Small intestine (tissue), 7 donors: ENCODE results near the gene SAMHD1. TPM values are rescaled to one million over a fixed set of nuclear protein-coding genes. Genes with fewer than 3 reads are reported as not detected.

Experiments used
- DNase-seq, 2 donors: peaks; one replicate each; pipeline versions ENCODE4 v3.0.0 to v3.0.0-alpha.2; 2013
- FAIRE-seq: peaks from 2 replicates; lab custom pipeline; 2012; peaks lifted over from hg19 to GRCh38; lab: Jason Lieb, UNC
- H3K27ac ChIP-seq, 3 donors: one replicate each; pipeline ENCODE4 v1.5.1; 2013; ENCODE audit warnings: low read length in 2 of 3, mild to moderate bottlenecking in 2 of 3, control low read depth in 1 of 3, inconsistent platforms in 1 of 3, low read depth in 1 of 3, moderate library complexity in 1 of 3
- H3K27me3 ChIP-seq, 3 donors: one replicate each; pipeline ENCODE4 v1.6.1; 2013; ENCODE audit warnings: low read length in 3 of 3, inconsistent platforms in 1 of 3; ENCODE audit not compliant: control insufficient read depth in 3 of 3, insufficient read depth in 3 of 3
- H3K36me3 ChIP-seq, 3 donors: one replicate each; pipeline ENCODE4 v1.6.1; 2013; ENCODE audit warnings: low read length in 3 of 3, inconsistent platforms in 1 of 3, low read depth in 1 of 3, mild to moderate bottlenecking in 1 of 3, moderate library complexity in 1 of 3; ENCODE audit not compliant: control insufficient read depth in 3 of 3, insufficient read depth in 2 of 3
- H3K4me1 ChIP-seq, 3 donors: one replicate each; pipeline ENCODE4 v1.6.1; 2013; ENCODE audit warnings: low read length in 2 of 3, inconsistent platforms in 1 of 3, low read depth in 1 of 3, mild to moderate bottlenecking in 1 of 3, moderate library complexity in 1 of 3; ENCODE audit not compliant: control insufficient read depth in 3 of 3, insufficient read depth in 2 of 3
- H3K4me3 ChIP-seq, 3 donors: one replicate each; pipeline ENCODE4 v1.5.1; 2013; ENCODE audit warnings: low read length in 3 of 3, control low read depth in 1 of 3, inconsistent platforms in 1 of 3, low read depth in 1 of 3, mild to moderate bottlenecking in 1 of 3, moderate library complexity in 1 of 3
- H3K9me3 ChIP-seq, 2 donors: one replicate each; pipeline ENCODE4 v1.6.1; 2013; ENCODE audit warnings: low read depth in 1 of 2, low read length in 1 of 2; ENCODE audit not compliant: control insufficient read depth in 2 of 2, insufficient read depth in 1 of 2
- WGBS, 3 donors: extraction: QIAGEN DNeasy Blood & Tissue Kit; methylation state at CpG; one replicate each; pipeline ENCODE4 v1.1.7; 2013; 5-methylcytosine and 5-hydroxymethylcytosine counted together
- polyA plus RNA-seq, 4 donors: library from polyadenylated mRNA; stranded (reverse) in 3 of 4; unstranded in 1 of 4; fragments of 200-250 nt in 3 of 4; fragments of 120-200 nt in 1 of 4; gene quantifications; one replicate each; pipeline versions ENCODE4 v1.2.1 to v1.2.3, GENCODE V29; 2013
- donor health status: healthy with polysubstance abuse.
- donor health status: control.
- donor health status: control.
- donor health status: Bipolar disorder and iron deficiency.
- donor health status: healthy.

The SAMHD1 gene
- polyA plus RNA-seq, 4 donors, result 22.8 to 78.8 (median 28.5) TPM

- Histone ChIP-seq H3K36me3 (peaks cover 0 to 32% (median 0%) of the 10 kb centered on the region in 3 donors), H3K27ac (peak overlapping the region in 1 of 3 donors; percentile 48), H3K4me1 (peaks cover 0 to 12% (median 8%) of the 10 kb centered on the region in 3 donors), H3K4me3 (no peak overlapping the region), H3K9me3 (peaks cover 0 to 4% of the 10 kb centered on the region in 2 donors), H3K27me3 (no peaks in the 10 kb centered on the region)
- FAIRE-seq (no peak), DNase-seq (peak; percentile 64 to 74)
- 55 to 66% (median 66%) methylated on average over 20 to 21 of the region's 21 CpGs for WGBS, 3 donors
Observed at GRCh38 chr20:36854348-36855240, 96.9 kb downstream of the SAMHD1 start.

GRCh38 chr20:36852187-36852586 is 99.3 kb downstream of the SAMHD1 start:
- no peak for DNase-seq
- no peak overlapping the region for H3K4me3 ChIP-seq
- peak overlapping the region; percentile 35 to 88 (median 42) for H3K27ac ChIP-seq
- no peaks in the 10 kb centered on the region for H3K27me3 ChIP-seq
- no peak for FAIRE-seq
- H3K36me3 ChIP-seq, result peaks cover 0 to 25% (median 0%) of the 10 kb centered on the region in 3 donors
- WGBS, 3 donors, result 51 to 85% (median 82%) methylated on average over 12 of the region's 12 CpGs
- H3K9me3 ChIP-seq, result peaks cover 0 to 4% of the 10 kb centered on the region in 2 donors
- peaks cover 0 to 26% (median 8%) of the 10 kb centered on the region in 3 donors for H3K4me1 ChIP-seq

GRCh38 chr20:36851490-36851889 is 100.0 kb downstream of the SAMHD1 start:
- no peak overlapping the region for H3K4me3 ChIP-seq

GRCh38 chr20:36850759-36851158 is 100.7 kb downstream of the SAMHD1 start:
- Histone ChIP-seq H3K27ac (no peak overlapping the region), H3K4me3 (no peak overlapping the region), H3K36me3 (peaks cover 0 to 25% (median 0%) of the 10 kb centered on the region in 3 donors), H3K4me1 (peaks cover 0 to 26% (median 3%) of the 10 kb centered on the region in 3 donors), H3K27me3 (no peaks in the 10 kb centered on the region), H3K9me3 (peaks cover 0 to 4% of the 10 kb centered on the region in 2 donors)
- FAIRE-seq (no peak), DNase-seq (no peak)
- 84 to 99% (median 89%) methylated on average over 6 of the region's 6 CpGs for WGBS, 3 donors

More at GRCh38 chr20:36851490-36851889, 100.0 kb downstream of the SAMHD1 start:
- peaks cover 0 to 26% (median 8%) of the 10 kb centered on the region in 3 donors for H3K4me1 ChIP-seq
- no peak for FAIRE-seq
- peak overlapping the region in 1 of 3 donors; percentile 88 for H3K27ac ChIP-seq
- DNase-seq, result no peak
- H3K27me3 ChIP-seq, result no peaks in the 10 kb centered on the region
- H3K9me3 ChIP-seq, result peaks cover 0 to 4% of the 10 kb centered on the region in 2 donors
- H3K36me3 ChIP-seq, result peaks cover 0 to 24% (median 0%) of the 10 kb centered on the region in 3 donors
- WGBS, 3 donors, result 66 to 92% (median 82%) methylated on average over 2 of the region's 2 CpGs

- peaks cover 0 to 23% (median 4%) of the 10 kb centered on the region in 3 donors for H3K4me1 ChIP-seq
- peaks cover 0 to 17% (median 0%) of the 10 kb centered on the region in 3 donors for H3K36me3 ChIP-seq
- peaks cover 0 to 4% of the 10 kb centered on the region in 2 donors for H3K9me3 ChIP-seq
- FAIRE-seq (no peak), DNase-seq (no peak)
- no peaks in the 10 kb centered on the region for H3K27me3 ChIP-seq
- WGBS, 3 donors, result 87 to 94% (median 88%) methylated on average over 9 of the region's 9 CpGs
- H3K27ac ChIP-seq, result peak overlapping the region in 2 of 3 donors; percentile 51 to 84
- no peak overlapping the region for H3K4me3 ChIP-seq
Observed at GRCh38 chr20:36849333-36850065, 102.0 kb downstream of the SAMHD1 start.

GRCh38 chr20:36848677-36849076 is 102.8 kb downstream of the SAMHD1 start:
- Histone ChIP-seq H3K27ac (peak overlapping the region in 2 of 3 donors; percentile 84 to 94), H3K4me1 (peaks cover 0 to 15% (median 3%) of the 10 kb centered on the region in 3 donors), H3K4me3 (no peak overlapping the region), H3K27me3 (no peaks in the 10 kb centered on the region), H3K36me3 (peaks cover 0 to 17% (median 0%) of the 10 kb centered on the region in 3 donors), H3K9me3 (peaks cover 0 to 4% of the 10 kb centered on the region in 2 donors)
- DNase-seq (no peak), FAIRE-seq (no peak)

- WGBS, 3 donors, result 50 to 64% (median 63%) methylated on average over 6 of the region's 6 CpGs
- DNase-seq (peak in 1 of 2 donors; percentile 47), FAIRE-seq (no peak)
- H3K4me3 ChIP-seq, result no peak overlapping the region
- H3K9me3 ChIP-seq, result peaks cover 0 to 4% of the 10 kb centered on the region in 2 donors
- no peaks in the 10 kb centered on the region for H3K27me3 ChIP-seq
- peaks cover 0 to 16% (median 0%) of the 10 kb centered on the region in 3 donors for H3K36me3 ChIP-seq
- peak overlapping the region in 2 of 3 donors; percentile 84 to 94 for H3K27ac ChIP-seq
- H3K4me1 ChIP-seq, result peaks cover 0 to 14% (median 5%) of the 10 kb centered on the region in 3 donors
Observed at GRCh38 chr20:36848078-36848660, 103.3 kb downstream of the SAMHD1 start.

GRCh38 chr20:36847710-36848040 is 103.8 kb downstream of the SAMHD1 start:
- peaks cover 0 to 4% of the 10 kb centered on the region in 2 donors for H3K9me3 ChIP-seq

More at GRCh38 chr20:36847710-36848040, 103.8 kb downstream of the SAMHD1 start:
- Histone ChIP-seq H3K4me1 (peaks cover 0 to 14% (median 5%) of the 10 kb centered on the region in 3 donors), H3K4me3 (no peak overlapping the region), H3K27ac (peak overlapping the region in 2 of 3 donors; percentile 84 to 94), H3K36me3 (peaks cover 0 to 17% (median 0%) of the 10 kb centered on the region in 3 donors), H3K27me3 (no peaks in the 10 kb centered on the region)
- no peak for FAIRE-seq
- WGBS, 3 donors, result 72 to 96% (median 86%) methylated on average over 1 of the region's 1 CpG
- no peak for DNase-seq
